ENCODE data around the gene POP7.

POP7 gene

GRCh38 chr7:100679129-100679926 lies 26.6 kb upstream of the POP7 start:
- no peak for DNase-seq

- DNase-seq, result no peak
Measured at GRCh38 chr7:100679927-100680575, 25.9 kb upstream of the POP7 start.

GRCh38 chr7:100680576-100681271 lies 25.2 kb upstream of the POP7 start:
- no peak for DNase-seq

- no peak for DNase-seq
Measured at GRCh38 chr7:100681491-100682227, 24.3 kb upstream of the POP7 start.

- no peak for DNase-seq
Measured at GRCh38 chr7:100682228-100682741, 23.6 kb upstream of the POP7 start.

- DNase-seq, result no peak
Measured at GRCh38 chr7:100682991-100683658, 22.8 kb upstream of the POP7 start.

- no peak for DNase-seq
Measured at GRCh38 chr7:100683659-100684533, 22.0 kb upstream of the POP7 start.

- DNase-seq, result no peak
Measured at GRCh38 chr7:100684534-100685042, 21.3 kb upstream of the POP7 start.

- DNase-seq, result no peak
Measured at GRCh38 chr7:100685049-100685605, 20.8 kb upstream of the POP7 start.

GRCh38 chr7:100685631-100686145 lies 20.2 kb upstream of the POP7 start:
- no peak for DNase-seq

GRCh38 chr7:100686201-100686821 lies 19.6 kb upstream of the POP7 start:
- DNase-seq, result no peak

GRCh38 chr7:100686822-100687211 lies 19.1 kb upstream of the POP7 start:
- DNase-seq, result no peak

- DNase-seq, result no peak
Measured at GRCh38 chr7:100687261-100687660, 18.7 kb upstream of the POP7 start.

- no peak for DNase-seq
Measured at GRCh38 chr7:100687751-100688300, 18.1 kb upstream of the POP7 start.

- no peak for DNase-seq
Measured at GRCh38 chr7:100688326-100688860, 17.5 kb upstream of the POP7 start.

GRCh38 chr7:100689230-100690135 lies 16.4 kb upstream of the POP7 start:
- no peak for DNase-seq

- peak; percentile 48 for DNase-seq
Measured at GRCh38 chr7:100691676-100692577, 14.0 kb upstream of the POP7 start.

Measured in KG1 (cell line).